ENCODE measurements around the gene MMP25.

- TF ChIP-seq GTF2F1 (IDR thresholded peaks at IDR 0.05; ENCODE audit: low read depth, low read length) (no peak), HMGXB4 (CRISPR knock-in tag; IDR thresholded peaks at IDR 0.05) (no peak), FOXM1 (IDR thresholded peaks at IDR 0.05; ENCODE audit: low read depth) (no peak), FOXM1 (CRISPR knock-in tag; IDR thresholded peaks at IDR 0.05; ENCODE audit: low read depth) (no peak)
Observed at GRCh38 chr16:3019594-3020246, 26.6 kb upstream of the MMP25 start.

Data from K562 (cell line).